ENCODE data around the gene ERBB3. TPM values are rescaled to one million over a fixed set of nuclear protein-coding genes. Genes with fewer than 3 reads are reported as not detected.
"Not testable (repeated sequence)": the region's sequence is repeated elsewhere in the genome, so short reads cannot be mapped to it uniquely, and the experiment has no call there.

Gene ERBB3
- total and polyA plus RNA-seq, 2 of the 4 experiments (the other 2 are of a cell fraction): 1.4 to 2.2 TPM

DNA sequence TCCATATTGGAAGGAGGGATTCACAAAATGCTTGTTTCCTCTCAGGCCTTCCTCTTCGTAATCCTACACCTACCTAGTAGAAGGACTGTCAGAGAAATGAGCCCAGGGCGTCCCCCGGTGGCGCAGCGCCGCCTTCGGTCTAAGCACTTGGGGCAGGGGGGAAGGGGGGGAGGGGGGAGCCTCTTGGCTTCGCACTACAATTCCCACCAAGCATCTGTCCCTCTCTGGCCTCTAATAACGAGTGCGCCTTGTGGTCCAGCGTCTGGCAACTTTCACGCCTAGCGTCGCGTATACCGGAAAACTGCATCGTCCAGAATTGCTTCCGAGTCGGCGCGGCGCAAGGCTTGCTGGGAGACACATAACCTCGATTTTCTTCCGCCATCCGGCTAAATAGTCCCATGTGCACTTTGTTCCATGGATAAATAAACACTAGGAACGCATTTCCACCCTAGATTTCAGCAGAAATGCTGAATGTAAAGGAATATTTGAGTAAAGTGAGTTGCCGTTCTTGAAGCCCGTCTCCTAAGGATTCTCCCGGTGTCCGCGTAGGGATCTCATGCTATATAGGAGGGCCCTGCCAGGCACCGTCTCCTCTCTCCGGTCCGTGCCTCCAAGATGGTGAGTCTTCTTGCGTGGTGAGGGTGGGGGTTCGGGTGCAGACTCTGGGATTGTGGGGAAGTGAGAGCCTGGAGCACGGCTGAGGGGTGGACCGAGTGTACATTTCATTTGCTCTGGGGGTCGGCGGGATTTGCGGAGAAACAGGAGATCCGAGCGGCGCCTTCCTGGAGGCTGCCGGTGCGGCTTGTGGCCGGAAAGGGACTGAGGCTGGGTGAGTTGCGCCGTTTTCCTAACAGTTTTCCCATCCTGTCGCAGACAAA, 38.2 kb upstream of the ERBB3 start, which contains the start of gene RPS26 (continued):
- TF ChIP-seq, protein P1, sequence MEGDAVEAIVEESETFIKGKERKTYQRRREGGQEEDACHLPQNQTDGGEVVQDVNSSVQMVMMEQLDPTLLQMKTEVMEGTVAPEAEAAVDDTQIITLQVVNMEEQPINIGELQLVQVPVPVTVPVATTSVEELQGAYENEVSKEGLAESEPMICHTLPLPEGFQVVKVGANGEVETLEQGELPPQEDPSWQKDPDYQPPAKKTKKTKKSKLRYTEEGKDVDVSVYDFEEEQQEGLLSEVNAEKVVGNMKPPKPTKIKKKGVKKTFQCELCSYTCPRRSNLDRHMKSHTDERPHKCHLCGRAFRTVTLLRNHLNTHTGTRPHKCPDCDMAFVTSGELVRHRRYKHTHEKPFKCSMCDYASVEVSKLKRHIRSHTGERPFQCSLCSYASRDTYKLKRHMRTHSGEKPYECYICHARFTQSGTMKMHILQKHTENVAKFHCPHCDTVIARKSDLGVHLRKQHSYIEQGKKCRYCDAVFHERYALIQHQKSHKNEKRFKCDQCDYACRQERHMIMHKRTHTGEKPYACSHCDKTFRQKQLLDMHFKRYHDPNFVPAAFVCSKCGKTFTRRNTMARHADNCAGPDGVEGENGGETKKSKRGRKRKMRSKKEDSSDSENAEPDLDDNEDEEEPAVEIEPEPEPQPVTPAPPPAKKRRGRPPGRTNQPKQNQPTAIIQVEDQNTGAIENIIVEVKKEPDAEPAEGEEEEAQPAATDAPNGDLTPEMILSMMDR (conservative IDR thresholded peaks at IDR 0.05; ENCODE audit: low read depth, low read length): peak; percentile 53
- TF ChIP-seq NFE2L2 (IDR thresholded peaks at IDR 0.05; ENCODE audit: low read depth, low read length): no peak

DNA sequence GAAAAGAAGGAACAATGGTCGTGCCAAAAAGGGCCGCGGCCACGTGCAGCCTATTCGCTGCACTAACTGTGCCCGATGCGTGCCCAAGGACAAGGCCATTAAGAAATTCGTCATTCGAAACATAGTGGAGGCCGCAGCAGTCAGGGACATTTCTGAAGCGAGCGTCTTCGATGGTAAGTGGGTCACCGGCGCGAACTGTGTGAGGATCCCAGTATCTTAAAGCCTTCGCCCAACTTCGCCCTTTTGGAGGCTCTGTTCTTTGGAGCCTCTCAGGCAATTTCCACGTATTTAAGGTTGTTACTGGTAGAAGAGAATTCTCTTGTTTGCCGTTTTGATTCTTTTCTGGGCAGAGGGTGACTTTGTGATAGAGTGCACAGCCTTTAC, 37.5 kb upstream of the ERBB3 start:
- intact Hi-C loops (cut with micrococcal nuclease): loop anchor here (5.0 to 10.0 kb wide), 2 partner anchors 228 to 305 kb away; partner anchors contain the start of genes ORMDL2 and SARNP
- WGBS, 2 experiments (ENCODE audit: extremely low coverage in 2 of 2, insufficient read length in 1 of 2): 10% methylated on average over 3 of the region's 20 CpGs; no CpG with 5 or more reads in 1 of the 2 experiments
- DNase-seq: not testable (repeated sequence)

More for the DNA sequence above, 37.5 kb upstream of the ERBB3 start:
- H2BK15ac ChIP-seq (ENCODE audit: low read depth, low read length); POLR2A ChIA-PET (ENCODE audit: unreplicated experiment); CTCF ChIA-PET; H2BK20ac ChIP-seq (ENCODE audit: low read depth, low read length); H3K4me1 ChIP-seq (ENCODE audit: control insufficient read depth, insufficient read depth, low read length); H3K9me1 ChIP-seq (ENCODE audit: insufficient read depth, low read length); H3K27me3 ChIP-seq (ENCODE audit: control insufficient read depth, insufficient read depth, low read length); dilution Hi-C loops (cut with HindIII; ENCODE audit: low sequenced_read_pairs, unreplicated experiment); ATAC-seq (ENCODE audit: low read depth); H2BK120ac ChIP-seq (ENCODE audit: low read depth, low read length); H4K5ac ChIP-seq (ENCODE audit: low read depth, low read length); H4K91ac ChIP-seq (ENCODE audit: insufficient read depth, low read depth, low read length); in situ Hi-C loops (cut with MboI; ENCODE audit: low sequenced_read_pairs); H3K18ac ChIP-seq (ENCODE audit: low read depth, low read length); H3K9me3 ChIP-seq (ENCODE audit: control insufficient read depth, insufficient read depth, low read length): not testable (repeated sequence)
- H2AK9ac ChIP-seq (replicated peaks; ENCODE audit: low read depth, low read length, poor library complexity): peak overlapping the region; percentile 100
- H3K4me2 ChIP-seq (ENCODE audit: low read depth, low read length): peak overlapping the region; percentile 99
- H3K4me3 ChIP-seq (ENCODE audit: insufficient read depth, low read depth, low read length): peak overlapping the region; percentile 93
- peaks cover 23% of the 10 kb centered on the region for H3K36me3 ChIP-seq (ENCODE audit: control insufficient read depth, insufficient read depth, low read length)
- peak overlapping the region; percentile 96 for H2BK5ac ChIP-seq (ENCODE audit: low read depth, low read length, poor library complexity, severe bottlenecking)
- BruUV-seq (replicated peaks): TSS peak; percentile 90
- peak overlapping the region; percentile 96 for H3K4ac ChIP-seq (ENCODE audit: low read depth, low read length)
- H3K23ac ChIP-seq (ENCODE audit: low read depth, low read length): peak overlapping the region; percentile 94
- peak overlapping the region; percentile 97 for H3K14ac ChIP-seq (replicated peaks; ENCODE audit: low read depth, low read length)
- H3K27ac ChIP-seq (ENCODE audit: insufficient read depth, low read length): peak overlapping the region; percentile 90
- peak overlapping the region; percentile 100 for H3K56ac ChIP-seq (ENCODE audit: extremely low read depth, insufficient read depth, low read length)
- peak overlapping the region; percentile 80 to 99 for H4K8ac ChIP-seq (ENCODE audit: low read depth in 2 of 2, low read length in 2 of 2)
- H4K20me1 ChIP-seq (ENCODE audit: insufficient read depth, low read length): peaks cover 28% of the 10 kb centered on the region
- H3K79me1 ChIP-seq (ENCODE audit: low read depth in 1 of 2, low read length in 2 of 2): peaks cover 9 to 38% of the 10 kb centered on the region in 2 experiments
- peak overlapping the region; percentile 97 for H3K9ac ChIP-seq (ENCODE audit: low read depth, low read length)
- H2AFZ ChIP-seq (replicated peaks; ENCODE audit: low read length, poor library complexity): peak overlapping the region; percentile 91
- H2AK5ac ChIP-seq (ENCODE audit: low read depth, low read length): peak overlapping the region; percentile 82

Data from IMR-90 (cell line).